ENCODE data around the gene CFAP299. TPM values are rescaled to one million over a fixed set of nuclear protein-coding genes. Genes with fewer than 3 reads are reported as not detected.

Gene CFAP299
- polyA plus RNA-seq, 2 donors, result not detected

DNA sequence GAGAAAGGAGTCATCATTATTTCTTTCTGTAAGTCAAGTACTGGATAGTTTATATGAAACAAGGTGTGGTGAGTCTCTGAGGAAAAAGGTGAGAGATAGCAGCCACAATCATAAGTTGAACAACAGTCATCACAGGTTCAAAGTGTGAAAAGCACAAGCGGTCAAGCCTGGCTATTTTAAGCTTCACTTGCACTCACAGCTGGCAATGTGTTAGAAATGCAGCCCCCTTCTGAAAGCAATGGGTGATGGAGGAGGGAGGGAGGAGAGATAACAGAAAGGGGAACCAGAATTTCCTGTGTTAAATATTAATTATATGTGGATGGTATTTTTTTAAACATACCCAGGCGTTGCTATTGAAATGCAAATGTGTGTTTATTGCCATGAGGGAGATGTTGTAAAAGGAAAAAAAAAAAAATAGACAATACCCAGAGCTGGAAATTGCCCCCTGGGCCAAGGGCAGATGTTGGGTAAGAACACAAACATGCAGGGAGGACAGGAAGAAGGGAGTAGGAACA is 668.1 kb downstream of the CFAP299 start:
- 30 to 57% methylated on average over 2 of the region's 2 CpGs for whole genome bisulfite sequencing, 2 donors
- Histone ChIP-seq H3K27me3 (ENCODE audit: control insufficient read depth in 1 of 2, insufficient read depth in 2 of 2, low read length in 2 of 2) (no peaks in the 10 kb centered on the region), H3K36me3 (ENCODE audit: control insufficient read depth in 2 of 2, insufficient read depth in 2 of 2, low read length in 1 of 2) (no peaks in the 10 kb centered on the region), H3K27ac (ENCODE audit: low read depth in 2 of 2, low read length in 1 of 2) (no peak overlapping the region), H3K4me3 (ENCODE audit: low read depth in 1 of 2, low read length in 2 of 2) (no peak overlapping the region), H3K9me3 (ENCODE audit: control insufficient read depth in 2 of 2, insufficient read depth in 1 of 2, low read depth in 1 of 2, low read length in 1 of 2) (no peaks in the 10 kb centered on the region), H3K4me1 (ENCODE audit: control insufficient read depth in 2 of 2, insufficient read depth in 2 of 2, low read length in 1 of 2) (no peaks in the 10 kb centered on the region)

- Histone ChIP-seq H3K4me1 (ENCODE audit: control insufficient read depth in 2 of 2, insufficient read depth in 2 of 2, low read length in 1 of 2) (no peaks in the 10 kb centered on the region), H3K27me3 (ENCODE audit: control insufficient read depth in 1 of 2, insufficient read depth in 2 of 2, low read length in 2 of 2) (no peaks in the 10 kb centered on the region), H3K27ac (ENCODE audit: low read depth in 2 of 2, low read length in 1 of 2) (no peak overlapping the region), H3K4me3 (ENCODE audit: low read depth in 1 of 2, low read length in 2 of 2) (no peak overlapping the region), H3K36me3 (ENCODE audit: control insufficient read depth in 2 of 2, insufficient read depth in 2 of 2, low read length in 1 of 2) (no peaks in the 10 kb centered on the region), H3K9me3 (ENCODE audit: control insufficient read depth in 2 of 2, insufficient read depth in 1 of 2, low read depth in 1 of 2, low read length in 1 of 2) (no peaks in the 10 kb centered on the region)
- 87 to 88% methylated on average over 2 of the region's 2 CpGs for WGBS, 2 donors
Observed at GRCh38 chr4:81007417-81007816, 671.9 kb downstream of the CFAP299 start.

Other genes with a start within 250 kb of the CFAP299 start
- 1 to 10 TPM; 1.2 to 1.5 TPM for gene PRDM8, start 138.2 kb upstream of the CFAP299 start, polyA plus RNA-seq
- gene FGF5, start 69.1 kb upstream of the CFAP299 start, polyA plus RNA-seq, result under 1 TPM; 0.01 to 0.04 TPM